Endometrial microvascular endothelial cells (primary cell): ENCODE results near the gene KLRC2. TPM values are rescaled to one million over a fixed set of nuclear protein-coding genes. Genes with fewer than 3 reads are reported as not detected.
"Not testable (repeated sequence)": the region's sequence is repeated elsewhere in the genome, so short reads cannot be mapped to it uniquely, and the experiment has no call there.

Experiments
- in situ Hi-C: cut with HindIII; loops from 2 replicates; pipeline ENCODE4 v1.10.0; 2017; ENCODE audit warnings: low sequenced_read_pairs, low pct_unique_long_range_greater_than_20kb; ENCODE audit errors: inconsistent ontology term
- total RNA-seq: library from RNA; depleted of rRNA; stranded (reverse); fragments of >200 nt; gene quantifications from one replicate; pipeline ENCODE4 v1.2.3, GENCODE V29; 2015; ENCODE audit errors: inconsistent ontology term

KLRC2 gene
- not detected for total RNA-seq

GRCh38 chr12:10435816-10436215 lies at the start of gene KLRC2:
Gene KLRC2, minus strand, starts transcription at chr12:10436010. Its CDS starts 24 bp downstream, at chr12:10435986.
- in situ Hi-C loops: not testable (repeated sequence)

- in situ Hi-C loops: not testable (repeated sequence)
These were observed 46.1 kb upstream of the KLRC2 start for GRCh38 chr12:10481901-10482300.

GRCh38 chr12:10472808-10473207 lies 37.0 kb upstream of the KLRC2 start:
- in situ Hi-C loops: not testable (repeated sequence)

- in situ Hi-C loops: no loop called here
These were observed 33.9 kb upstream of the KLRC2 start for GRCh38 chr12:10469701-10470100.

- in situ Hi-C loops: no loop called here
These were observed 30.5 kb upstream of the KLRC2 start for GRCh38 chr12:10466311-10466710.

GRCh38 chr12:10457760-10458159 lies 21.9 kb upstream of the KLRC2 start:
- in situ Hi-C loops: no loop called here

- in situ Hi-C loops: no loop called here
These were observed 21.0 kb upstream of the KLRC2 start for GRCh38 chr12:10456856-10457255.

- in situ Hi-C loops: no loop called here
These were observed 20.0 kb upstream of the KLRC2 start for GRCh38 chr12:10455766-10456165.

GRCh38 chr12:10454531-10454930 lies 18.7 kb upstream of the KLRC2 start:
- in situ Hi-C loops: no loop called here

GRCh38 chr12:10453156-10453555 lies 17.3 kb upstream of the KLRC2 start, which contains the start of gene KLRC1:
Gene KLRC1, minus strand, starts transcription at chr12:10453377. Its CDS starts 2,221 bp downstream, at chr12:10451156.
- in situ Hi-C loops: no loop called here

- in situ Hi-C loops: no loop called here
These were observed 12.4 kb upstream of the KLRC2 start for GRCh38 chr12:10448236-10448635.

- in situ Hi-C loops: not testable (repeated sequence)
These were observed 10.2 kb upstream of the KLRC2 start for GRCh38 chr12:10446052-10446451.

GRCh38 chr12:10441144-10441543 lies 5.3 kb upstream of the KLRC2 start:
- in situ Hi-C loops: not testable (repeated sequence)

GRCh38 chr12:10439608-10440274 lies 3.9 kb upstream of the KLRC2 start:
- in situ Hi-C loops: not testable (repeated sequence)

GRCh38 chr12:10437601-10438000 lies 1.8 kb upstream of the KLRC2 start:
- in situ Hi-C loops: not testable (repeated sequence)

GRCh38 chr12:10430623-10431022 lies 5.2 kb downstream of the KLRC2 start:
- in situ Hi-C loops: not testable (repeated sequence)

GRCh38 chr12:10425938-10426337 lies 9.9 kb downstream of the KLRC2 start:
- in situ Hi-C loops: not testable (repeated sequence)

GRCh38 chr12:10424260-10424899 lies 11.4 kb downstream of the KLRC2 start:
- in situ Hi-C loops: not testable (repeated sequence)

- in situ Hi-C loops: not testable (repeated sequence)
These were observed 13.7 kb downstream of the KLRC2 start for GRCh38 chr12:10422159-10422558.

- in situ Hi-C loops: not testable (repeated sequence)
These were observed 15.5 kb downstream of the KLRC2 start, which contains the start of gene KLRC3 for GRCh38 chr12:10420334-10420733. Gene KLRC3, minus strand, starts transcription at chr12:10420595. Its CDS starts 45 bp downstream, at chr12:10420550.
